ENCODE data around the gene TMEM203. TPM values are rescaled to one million over a fixed set of nuclear protein-coding genes. Genes with fewer than 3 reads are reported as not detected.
A peak's percentile ranks its signal among the peaks of the same experiment; 100 is the strongest.

TMEM203 gene
- total RNA-seq, 2 experiments from 2014 or later = 30.0 to 31.1 TPM

GRCh38 chr9:137226338-137227053 is 21.0 kb upstream of the TMEM203 start:
- no peaks in the 10 kb centered on the region for H3K36me3 Mint-ChIP-seq
- intact Hi-C loops (cut with micrococcal nuclease) = no loop called here
- no peak overlapping the region for H3K27ac Mint-ChIP-seq

GRCh38 chr9:137225699-137226331 is 20.4 kb upstream of the TMEM203 start:
- ChIA-PET POLR2A (interaction anchor here (0.6 to 6.8 kb wide), 4 partner anchors 15 to 38 kb away, joined by 3 to 38 read pairs (median 3); partner anchors contain the start of genes SSNA1, TPRN and TUBB4B), CTCF (interaction anchor here (0.6 to 6.6 kb wide), 9 partner anchors 11 to 196 kb away, joined by 3 to 54 read pairs (median 10); partner anchors contain the start of genes DPP7 and SSNA1)
- no peak overlapping the region for H3K27ac Mint-ChIP-seq

More at GRCh38 chr9:137226338-137227053, 21.0 kb upstream of the TMEM203 start:
- Mint-ChIP-seq H3K4me3 (no peak overlapping the region), H3K4me1 (ENCODE audit: low read depth) (peaks cover 5% of the 10 kb centered on the region), H3K9me3 (no peaks in the 10 kb centered on the region), H3K27me3 (peaks cover 5% of the 10 kb centered on the region)
- ChIA-PET CTCF (interaction anchor here (0.6 to 6.6 kb wide), 19 partner anchors 10 to 197 kb away, joined by 3 to 54 read pairs (median 5); partner anchors contain the start of genes DPP7, NDOR1, SSNA1 and TMEM203), POLR2A (interaction anchor here (6.8 kb wide), 1 partner anchor 14 kb away, joined by 38 read pairs; the partner anchor contains the start of gene TUBB4B)
- DNase-seq = no peak

GRCh38 chr9:137224830-137225694 is 19.6 kb upstream of the TMEM203 start, which contains the start of gene CYSRT1:
CYSRT1 (plus strand) TSS chr9:137225174; CDS start chr9:137225622, 448 bp downstream.
- Mint-ChIP-seq H3K4me1 (ENCODE audit: low read depth) (peaks cover 5% of the 10 kb centered on the region), H3K27me3 (peaks cover 2% of the 10 kb centered on the region), H3K27ac (peak within 1 kb of the TSS; percentile 56), H3K4me3 (peak within 1 kb of the TSS; percentile 73), H3K9me3 (no peaks in the 10 kb centered on the region), H3K36me3 (no peaks in the 10 kb centered on the region)
- POLR2A ChIA-PET = interaction anchor here (0.6 to 6.8 kb wide), 4 partner anchors 16 to 37 kb away, joined by 3 to 38 read pairs (median 3); partner anchors contain the start of genes SSNA1, TPRN and TUBB4B
- intact Hi-C loops (cut with micrococcal nuclease) = loop anchor here (5.0 kb wide), 1 partner anchor 433 kb away; the partner anchor contains the start of gene TMEM141
- CTCF ChIA-PET = interaction anchor here (0.9 to 6.6 kb wide), 6 partner anchors 11 to 195 kb away, joined by 3 to 54 read pairs (median 10); partner anchors contain the start of gene TUBB4B
- peak; percentile 61 for DNase-seq

More at GRCh38 chr9:137225699-137226331, 20.4 kb upstream of the TMEM203 start:
- Mint-ChIP-seq H3K36me3 (no peaks in the 10 kb centered on the region), H3K4me1 (ENCODE audit: low read depth) (peaks cover 5% of the 10 kb centered on the region), H3K27me3 (peaks cover 5% of the 10 kb centered on the region), H3K4me3 (no peak overlapping the region), H3K9me3 (no peaks in the 10 kb centered on the region)
- intact Hi-C loops (cut with micrococcal nuclease) = no loop called here
- no peak for DNase-seq

- no peaks in the 10 kb centered on the region for H3K9me3 Mint-ChIP-seq
- peaks cover 5% of the 10 kb centered on the region for H3K4me1 Mint-ChIP-seq (ENCODE audit: low read depth)
- H3K4me3 Mint-ChIP-seq = peak overlapping the region; percentile 73
- peak overlapping the region; percentile 58 for H3K27ac Mint-ChIP-seq
- ChIA-PET POLR2A (interaction anchor here (0.5 to 6.8 kb wide), 13 partner anchors 17 to 137 kb away, joined by 3 to 38 read pairs (median 6); partner anchors contain the start of genes ANAPC2, MAN1B1, SSNA1 and TPRN), CTCF (interaction anchor here (0.9 to 6.6 kb wide), 10 partner anchors 13 to 128 kb away, joined by 3 to 54 read pairs (median 6); partner anchors contain the start of genes SSNA1 and TUBB4B)
- no peaks in the 10 kb centered on the region for H3K36me3 Mint-ChIP-seq
- intact Hi-C loops (cut with micrococcal nuclease) = loop anchor here (1.0 to 5.0 kb wide), 9 partner anchors 17 to 740 kb away; partner anchors contain the start of genes ANAPC2, MAN1B1, NDOR1 and SEC16A
- H3K27me3 Mint-ChIP-seq = peaks cover 2% of the 10 kb centered on the region
- DNase-seq = peak; percentile 99
Measured at GRCh38 chr9:137223078-137223970, 17.9 kb upstream of the TMEM203 start.

GRCh38 chr9:137222190-137223077 is 17.0 kb upstream of the TMEM203 start, which contains the start of gene RNF208:
RNF208 (minus strand) TSS chr9:137222240; CDS start chr9:137221212, 1,028 bp downstream.
- intact Hi-C loops (cut with micrococcal nuclease) = loop anchor here (1.0 to 5.0 kb wide), 9 partner anchors 17 to 739 kb away; partner anchors contain the start of genes ANAPC2, MAN1B1, NDOR1 and SEC16A
- ChIA-PET POLR2A (interaction anchor here (0.5 to 6.8 kb wide), 12 partner anchors 17 to 136 kb away, joined by 3 to 38 read pairs (median 6); partner anchors contain the start of genes ANAPC2, MAN1B1, SSNA1 and TPRN), CTCF (interaction anchor here (0.9 to 6.6 kb wide), 8 partner anchors 14 to 127 kb away, joined by 3 to 54 read pairs (median 8); partner anchors contain the start of genes SSNA1 and TUBB4B)
- H3K36me3 Mint-ChIP-seq = no peaks in the 10 kb centered on the region
- peaks cover 3% of the 10 kb centered on the region for H3K4me1 Mint-ChIP-seq (ENCODE audit: low read depth)
- no peaks in the 10 kb centered on the region for H3K27me3 Mint-ChIP-seq
- H3K9me3 Mint-ChIP-seq = no peaks in the 10 kb centered on the region
- no peak for DNase-seq
- peak within 1 kb of the TSS; percentile 58 for H3K27ac Mint-ChIP-seq
- H3K4me3 Mint-ChIP-seq = peak within 1 kb of the TSS; percentile 73

GRCh38 chr9:137221506-137222111 is 16.2 kb upstream of the TMEM203 start:
- no peak for DNase-seq

GRCh38 chr9:137221095-137221505 is 15.7 kb upstream of the TMEM203 start:
- H3K27me3 Mint-ChIP-seq = no peaks in the 10 kb centered on the region
- H3K36me3 Mint-ChIP-seq = no peaks in the 10 kb centered on the region
- intact Hi-C loops (cut with micrococcal nuclease) = loop anchor here (5.0 kb wide), 1 partner anchor 429 kb away; the partner anchor contains the start of gene TMEM141
- no peaks in the 10 kb centered on the region for H3K9me3 Mint-ChIP-seq
- ChIA-PET CTCF (no interaction called here), POLR2A (interaction anchor here (1.2 kb wide), 1 partner anchor 93 kb away, joined by 4 read pairs; no protein-coding TSS in a partner anchor)
- H3K27ac Mint-ChIP-seq = no peak overlapping the region
- H3K4me3 Mint-ChIP-seq = no peak overlapping the region
- DNase-seq = no peak
- peaks cover 3% of the 10 kb centered on the region for H3K4me1 Mint-ChIP-seq (ENCODE audit: low read depth)

More at GRCh38 chr9:137221506-137222111, 16.2 kb upstream of the TMEM203 start:
- CTCF ChIA-PET = interaction anchor here (1.9 to 3.7 kb wide), 2 partner anchors 18 to 32 kb away, joined by 9 to 22 read pairs; partner anchors contain the start of genes SSNA1 and TUBB4B
- intact Hi-C loops (cut with micrococcal nuclease) = loop anchor here (2.0 to 5.0 kb wide), 2 partner anchors 93 to 429 kb away; partner anchors contain the start of gene TMEM141
- H3K27me3 Mint-ChIP-seq = no peaks in the 10 kb centered on the region
- H3K27ac Mint-ChIP-seq = no peak overlapping the region
- H3K9me3 Mint-ChIP-seq = no peaks in the 10 kb centered on the region
- POLR2A ChIA-PET = interaction anchor here (6.8 kb wide), 1 partner anchor 19 kb away, joined by 38 read pairs; the partner anchor contains the start of gene TUBB4B
- peaks cover 3% of the 10 kb centered on the region for H3K4me1 Mint-ChIP-seq (ENCODE audit: low read depth)
- H3K4me3 Mint-ChIP-seq = no peak overlapping the region
- no peaks in the 10 kb centered on the region for H3K36me3 Mint-ChIP-seq

GRCh38 chr9:137220317-137221094 is 15.1 kb upstream of the TMEM203 start:
- intact Hi-C loops (cut with micrococcal nuclease) = loop anchor here (5.0 kb wide), 1 partner anchor 428 kb away; the partner anchor contains the start of gene TMEM141
- CTCF ChIA-PET = no interaction called here
- H3K27me3 Mint-ChIP-seq = no peaks in the 10 kb centered on the region
- no peak for DNase-seq
- no peaks in the 10 kb centered on the region for H3K9me3 Mint-ChIP-seq
- no peak overlapping the region for H3K27ac Mint-ChIP-seq
- peaks cover 3% of the 10 kb centered on the region for H3K4me1 Mint-ChIP-seq (ENCODE audit: low read depth)
- POLR2A ChIA-PET = interaction anchor here (0.5 to 1.7 kb wide), 3 partner anchors 32 to 134 kb away, joined by 3 to 6 read pairs (median 4); partner anchors contain the start of gene SSNA1
- H3K4me3 Mint-ChIP-seq = peak overlapping the region; percentile 16
- H3K36me3 Mint-ChIP-seq = peaks cover 2% of the 10 kb centered on the region
